Measurements from ENCODE around the gene MYCBPAP. TPM values are rescaled to one million over a fixed set of nuclear protein-coding genes. Genes with fewer than 3 reads are reported as not detected.

The MYCBPAP gene
- total RNA-seq, 2 experiments from 2014 or later: 0.78 to 1.5 TPM

DNA sequence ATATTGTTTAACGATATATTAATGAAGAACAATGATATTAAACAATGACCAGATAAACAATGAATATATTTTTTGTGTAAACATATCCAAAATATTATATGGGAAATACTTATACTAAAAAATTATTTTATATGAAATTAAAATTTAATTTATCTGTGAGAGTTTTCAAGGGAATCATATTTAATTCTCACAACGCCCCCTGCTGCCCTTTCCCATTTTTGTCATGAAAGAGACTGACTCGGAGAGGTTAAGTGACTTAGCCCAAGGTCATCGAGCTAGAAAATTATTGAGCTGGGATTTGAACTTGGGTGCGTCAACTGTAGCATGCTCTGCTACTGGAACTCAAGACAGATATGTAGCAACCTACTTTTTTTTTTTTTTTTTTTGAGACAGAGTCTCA, 7.2 kb upstream of the MYCBPAP start:
- Histone ChIP-seq H3K36me3 (ENCODE audit: insufficient read depth, low read length) (no peaks in the 10 kb centered on the region), H3K9me3 (ENCODE audit: control insufficient read depth in 1 of 2, insufficient read depth in 1 of 2, low read length in 2 of 2) (no peaks in the 10 kb centered on the region), H3K27me3 (ENCODE audit: control insufficient read depth in 1 of 2, insufficient read depth in 2 of 2, low read length in 2 of 2) (no peaks in the 10 kb centered on the region), H3K27ac (ENCODE audit: low read depth in 1 of 2, low read length in 2 of 2) (no peak overlapping the region), H3K4me3 (ENCODE audit: low read length) (no peak overlapping the region), H3K4me1 (ENCODE audit: insufficient read depth, low read length) (no peaks in the 10 kb centered on the region)
- no peak overlapping the region for H3K27ac Mint-ChIP-seq
- POLR2A ChIA-PET: no interaction called here
- intact Hi-C loops (cut with DNase I, micrococcal nuclease): no loop called here
- H3K27me3 Mint-ChIP-seq: no peaks in the 10 kb centered on the region
- H3K36me3 Mint-ChIP-seq (ENCODE audit: low read depth): no peaks in the 10 kb centered on the region
- DNase-seq: peak in 6 of 14 experiments; percentile 23 to 49 (median 42)
- ATAC-seq (ENCODE audit: poor library complexity): no peak
- H3K9me3 Mint-ChIP-seq: no peaks in the 10 kb centered on the region
- TF ChIP-seq, protein P1, sequence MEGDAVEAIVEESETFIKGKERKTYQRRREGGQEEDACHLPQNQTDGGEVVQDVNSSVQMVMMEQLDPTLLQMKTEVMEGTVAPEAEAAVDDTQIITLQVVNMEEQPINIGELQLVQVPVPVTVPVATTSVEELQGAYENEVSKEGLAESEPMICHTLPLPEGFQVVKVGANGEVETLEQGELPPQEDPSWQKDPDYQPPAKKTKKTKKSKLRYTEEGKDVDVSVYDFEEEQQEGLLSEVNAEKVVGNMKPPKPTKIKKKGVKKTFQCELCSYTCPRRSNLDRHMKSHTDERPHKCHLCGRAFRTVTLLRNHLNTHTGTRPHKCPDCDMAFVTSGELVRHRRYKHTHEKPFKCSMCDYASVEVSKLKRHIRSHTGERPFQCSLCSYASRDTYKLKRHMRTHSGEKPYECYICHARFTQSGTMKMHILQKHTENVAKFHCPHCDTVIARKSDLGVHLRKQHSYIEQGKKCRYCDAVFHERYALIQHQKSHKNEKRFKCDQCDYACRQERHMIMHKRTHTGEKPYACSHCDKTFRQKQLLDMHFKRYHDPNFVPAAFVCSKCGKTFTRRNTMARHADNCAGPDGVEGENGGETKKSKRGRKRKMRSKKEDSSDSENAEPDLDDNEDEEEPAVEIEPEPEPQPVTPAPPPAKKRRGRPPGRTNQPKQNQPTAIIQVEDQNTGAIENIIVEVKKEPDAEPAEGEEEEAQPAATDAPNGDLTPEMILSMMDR (IDR thresholded peaks at IDR 0.05): peak; percentile 53
- H3K4me1 Mint-ChIP-seq (ENCODE audit: low read depth): no peaks in the 10 kb centered on the region
- no peak overlapping the region for H3K4me3 Mint-ChIP-seq
- CTCF ChIA-PET: interaction anchor here (0.7 to 2.0 kb wide), 4 partner anchors 10 to 23 kb away, joined by 3 to 9 read pairs (median 5); no protein-coding TSS in a partner anchor

DNA sequence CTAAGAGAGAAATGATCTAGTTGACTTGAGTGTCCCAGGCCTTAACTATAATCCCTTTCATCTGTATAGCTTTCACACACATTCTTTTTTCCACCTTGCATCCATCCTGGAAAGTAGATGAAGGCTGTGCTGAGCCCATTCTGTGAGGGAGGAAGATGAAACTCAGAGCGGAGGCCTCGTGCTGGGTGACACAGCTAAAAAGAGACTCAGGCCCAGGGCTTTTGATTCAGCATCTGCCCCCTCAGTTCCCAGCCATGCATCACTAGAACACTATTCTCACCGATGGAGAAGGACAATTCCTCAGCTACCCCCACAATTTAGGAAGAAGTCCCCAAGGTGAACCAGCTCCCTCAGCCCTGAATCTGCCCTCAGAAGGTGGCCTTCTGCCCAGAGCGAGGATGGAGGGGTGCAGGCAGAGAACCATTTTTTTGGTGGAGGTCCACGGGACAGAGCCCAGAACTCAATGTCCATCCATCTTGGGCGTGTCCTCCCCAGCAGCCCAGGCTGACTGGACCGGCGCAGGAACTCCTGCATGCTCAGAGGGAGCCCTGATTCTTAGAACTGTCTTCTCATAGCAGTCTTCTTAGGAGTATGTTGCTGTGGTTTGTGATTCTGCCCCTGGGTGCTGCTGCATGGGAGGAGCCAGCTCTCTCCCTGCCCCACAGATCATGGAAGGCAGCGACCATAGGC, 5.8 kb upstream of the MYCBPAP start:
- H3K27ac Mint-ChIP-seq: no peak overlapping the region

DNA sequence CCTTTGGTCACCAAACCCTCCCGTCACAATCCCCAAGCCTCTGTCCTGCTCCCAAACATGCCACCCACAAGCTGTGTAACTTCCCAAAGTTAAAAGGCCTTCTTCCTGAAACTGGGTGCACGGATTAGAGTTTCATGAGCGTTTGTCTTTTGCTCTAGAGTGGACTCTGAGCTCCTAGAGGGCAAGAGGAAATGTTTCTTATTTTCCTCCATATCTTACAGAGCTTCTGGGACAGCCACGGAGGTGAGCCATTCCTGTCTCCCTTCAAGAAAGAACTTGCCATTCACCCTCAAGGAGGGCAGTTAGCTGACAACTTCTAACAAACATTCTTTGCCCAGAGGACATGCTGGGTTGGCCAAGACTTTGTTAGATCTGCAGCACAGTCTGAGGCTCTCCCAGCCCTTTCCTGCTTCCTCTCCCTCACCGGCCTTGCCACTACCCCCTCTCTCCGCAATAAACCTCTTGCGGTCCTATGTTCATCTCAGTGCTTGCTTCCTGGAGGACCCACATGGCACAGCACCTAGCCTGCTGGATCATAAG, 2.6 kb upstream of the MYCBPAP start:
- CTCF ChIA-PET: interaction anchor here (0.6 to 3.5 kb wide), 2 partner anchors 8 to 27 kb away, joined by 3 to 16 read pairs; partner anchors contain the start of gene RSAD1
- Histone ChIP-seq H3K36me3 (ENCODE audit: insufficient read depth, low read length) (no peaks in the 10 kb centered on the region), H3K4me3 (ENCODE audit: low read length) (no peak overlapping the region), H3K9me3 (ENCODE audit: control insufficient read depth in 1 of 2, insufficient read depth in 1 of 2, low read length in 2 of 2) (no peaks in the 10 kb centered on the region), H3K4me1 (ENCODE audit: insufficient read depth, low read length) (peaks cover 28% of the 10 kb centered on the region), H3K27ac (ENCODE audit: low read depth in 1 of 2, low read length in 2 of 2) (no peak overlapping the region), H3K27me3 (ENCODE audit: control insufficient read depth in 1 of 2, insufficient read depth in 2 of 2, low read length in 2 of 2) (no peaks in the 10 kb centered on the region)
- intact Hi-C loops (cut with DNase I, micrococcal nuclease): no loop called here
- H3K9me3 Mint-ChIP-seq: no peaks in the 10 kb centered on the region
- TF ChIP-seq, protein P1 (IDR thresholded peaks at IDR 0.05): no peak
- H3K27ac Mint-ChIP-seq: no peak overlapping the region
- H3K4me1 Mint-ChIP-seq (ENCODE audit: low read depth): peaks cover 20% of the 10 kb centered on the region
- ATAC-seq (ENCODE audit: poor library complexity): no peak
- POLR2A ChIA-PET: interaction anchor here (0.5 kb wide), 1 partner anchor 202 kb away, joined by 3 read pairs; the partner anchor contains the start of gene ANKRD40
- DNase-seq: no peak
- no peaks in the 10 kb centered on the region for H3K27me3 Mint-ChIP-seq
- no peak overlapping the region for H3K4me3 Mint-ChIP-seq
- H3K36me3 Mint-ChIP-seq (ENCODE audit: low read depth): no peaks in the 10 kb centered on the region

More for the DNA sequence above, 5.8 kb upstream of the MYCBPAP start:
- no peaks in the 10 kb centered on the region for H3K27me3 ChIP-seq (ENCODE audit: control insufficient read depth in 1 of 2, insufficient read depth in 2 of 2, low read length in 2 of 2)
- H3K36me3 ChIP-seq (ENCODE audit: insufficient read depth, low read length): no peaks in the 10 kb centered on the region
- ChIA-PET CTCF (interaction anchor here (1.5 to 2.0 kb wide), 2 partner anchors 23 to 24 kb away, joined by 4 to 6 read pairs; no protein-coding TSS in a partner anchor), POLR2A (no interaction called here)
- H3K4me1 ChIP-seq (ENCODE audit: insufficient read depth, low read length): peaks cover under 1% of the 10 kb centered on the region
- Mint-ChIP-seq H3K27me3 (no peaks in the 10 kb centered on the region), H3K4me1 (ENCODE audit: low read depth) (peaks cover under 1% of the 10 kb centered on the region), H3K36me3 (ENCODE audit: low read depth) (no peaks in the 10 kb centered on the region), H3K4me3 (no peak overlapping the region), H3K9me3 (no peaks in the 10 kb centered on the region)
- intact Hi-C loops (cut with DNase I, micrococcal nuclease): no loop called here
- H3K27ac ChIP-seq (ENCODE audit: low read depth in 1 of 2, low read length in 2 of 2): no peak overlapping the region
- TF ChIP-seq, protein P1 (IDR thresholded peaks at IDR 0.05): no peak
- H3K4me3 ChIP-seq (ENCODE audit: low read length): no peak overlapping the region
- no peaks in the 10 kb centered on the region for H3K9me3 ChIP-seq (ENCODE audit: control insufficient read depth in 1 of 2, insufficient read depth in 1 of 2, low read length in 2 of 2)
- DNase-seq (no peak), ATAC-seq (ENCODE audit: poor library complexity) (no peak)

Data from CD4-positive, alpha-beta T cell (primary cell).